NCI-H1092 (cell line): Measurements from ENCODE around the gene PRDM16.
A peak's percentile ranks its signal among the peaks of the same experiment; 100 is the strongest.

ENCODE experiments used
- DNase-seq: peaks from one replicate; lab custom pipeline; 2025; lab: John Stamatoyannopoulos, UW

The PRDM16 gene

DNA sequence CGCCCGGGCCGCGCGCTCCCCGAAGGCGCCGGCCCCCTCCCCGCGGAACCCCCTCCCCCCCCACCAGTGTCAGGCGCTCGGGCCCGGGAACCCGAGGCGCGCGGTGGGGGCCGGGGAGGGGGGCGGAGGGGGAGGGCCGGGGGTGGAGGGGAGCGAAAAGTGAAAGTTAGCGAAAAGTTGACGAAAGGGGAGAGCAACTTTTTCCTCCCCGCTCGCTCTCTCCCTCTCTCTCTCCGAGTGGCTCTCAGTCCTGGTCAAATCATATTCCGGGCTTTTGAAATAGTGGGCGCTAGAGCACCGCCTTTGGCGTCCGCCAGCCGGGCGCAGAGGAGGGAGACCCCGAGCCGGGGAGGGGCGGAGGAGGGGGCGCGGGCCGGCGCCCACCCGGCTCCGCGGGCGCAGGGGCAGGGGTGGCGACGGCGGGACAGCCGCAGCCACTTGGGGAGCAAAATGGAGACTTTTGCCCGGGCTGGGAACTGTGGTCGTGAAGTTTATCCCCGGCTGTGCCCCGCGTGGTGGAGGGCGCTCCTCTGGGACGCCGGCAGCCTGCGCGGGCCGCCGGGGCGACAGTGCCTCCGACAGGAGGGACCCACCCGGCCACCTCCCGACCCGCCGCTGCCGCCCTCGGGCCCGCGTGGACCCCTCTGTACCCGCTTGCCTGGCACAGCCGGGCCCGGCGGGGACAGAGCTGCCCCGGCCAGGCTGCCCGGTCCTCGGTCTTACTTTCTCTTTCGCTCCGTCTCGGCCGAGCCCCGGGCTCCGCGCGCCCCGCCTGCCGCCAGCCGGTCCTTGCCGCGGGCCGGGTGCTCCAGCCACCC lies 697 bp downstream of the PRDM16 start:
- peak; percentile 34 for DNase-seq

DNA sequence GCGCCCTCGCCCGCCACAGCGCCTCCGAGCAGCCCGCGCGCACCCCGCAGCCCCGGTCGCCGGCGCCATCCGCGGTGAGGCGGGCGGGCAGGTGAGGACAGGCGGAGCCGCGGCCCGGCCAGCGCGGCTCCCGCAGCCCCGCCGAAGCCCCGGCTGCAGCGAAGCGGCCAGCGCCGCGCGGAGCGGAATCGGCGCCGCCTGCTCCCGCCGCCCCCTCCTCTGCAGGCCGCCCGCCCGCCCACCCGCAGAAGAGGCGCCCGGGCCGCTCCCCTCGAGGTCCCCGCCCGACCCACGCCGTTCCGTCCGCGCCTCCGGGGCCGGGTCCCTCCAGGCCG lies 1.3 kb downstream of the PRDM16 start:
- no peak for DNase-seq

DNA sequence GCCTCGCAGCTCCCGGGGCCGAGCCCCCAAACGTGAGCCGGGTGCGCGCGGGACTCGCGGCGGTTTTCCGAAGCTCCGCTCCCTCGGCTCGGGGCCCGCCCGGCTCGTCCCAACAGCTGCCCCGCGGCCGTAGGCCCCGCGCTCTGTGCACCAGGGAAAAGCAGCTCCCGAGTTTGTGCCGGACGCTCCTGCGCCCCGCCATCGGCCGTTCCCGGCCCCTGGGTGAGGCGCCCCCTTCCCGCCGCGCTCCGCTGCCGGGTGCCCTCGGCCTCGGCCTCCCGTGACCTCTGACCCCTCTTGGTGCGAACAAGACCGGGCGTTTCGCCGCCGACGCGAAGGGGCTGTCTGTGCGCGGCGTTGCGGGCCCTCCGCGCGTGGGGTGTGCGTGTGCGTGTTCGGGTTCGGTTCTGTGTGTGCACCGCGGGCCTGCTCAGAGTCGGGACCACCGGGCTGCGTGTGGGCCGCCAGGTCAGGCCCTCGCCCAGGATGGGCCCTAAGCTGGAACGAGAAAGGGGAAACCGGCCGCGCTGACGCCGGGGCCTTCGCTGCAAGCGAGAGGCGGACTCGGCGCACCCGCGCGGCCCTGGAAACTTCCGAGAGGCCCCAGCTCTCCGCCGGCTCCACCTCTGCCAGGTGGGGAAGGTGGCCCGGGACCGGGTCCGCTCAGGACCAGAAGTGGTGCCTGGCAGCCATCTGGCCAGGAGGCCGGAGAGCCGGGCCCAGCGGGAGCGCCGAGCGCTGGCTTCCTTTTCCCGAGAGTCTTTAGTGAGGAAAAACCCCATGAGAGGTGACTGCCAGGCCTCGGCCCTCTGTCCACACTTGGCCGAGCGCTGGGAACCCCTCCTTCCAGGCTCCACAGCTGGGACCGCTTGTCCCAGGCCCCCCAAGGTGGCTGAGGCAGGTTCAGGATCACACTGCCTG lies 1.9 kb downstream of the PRDM16 start:
- no peak for DNase-seq

DNA sequence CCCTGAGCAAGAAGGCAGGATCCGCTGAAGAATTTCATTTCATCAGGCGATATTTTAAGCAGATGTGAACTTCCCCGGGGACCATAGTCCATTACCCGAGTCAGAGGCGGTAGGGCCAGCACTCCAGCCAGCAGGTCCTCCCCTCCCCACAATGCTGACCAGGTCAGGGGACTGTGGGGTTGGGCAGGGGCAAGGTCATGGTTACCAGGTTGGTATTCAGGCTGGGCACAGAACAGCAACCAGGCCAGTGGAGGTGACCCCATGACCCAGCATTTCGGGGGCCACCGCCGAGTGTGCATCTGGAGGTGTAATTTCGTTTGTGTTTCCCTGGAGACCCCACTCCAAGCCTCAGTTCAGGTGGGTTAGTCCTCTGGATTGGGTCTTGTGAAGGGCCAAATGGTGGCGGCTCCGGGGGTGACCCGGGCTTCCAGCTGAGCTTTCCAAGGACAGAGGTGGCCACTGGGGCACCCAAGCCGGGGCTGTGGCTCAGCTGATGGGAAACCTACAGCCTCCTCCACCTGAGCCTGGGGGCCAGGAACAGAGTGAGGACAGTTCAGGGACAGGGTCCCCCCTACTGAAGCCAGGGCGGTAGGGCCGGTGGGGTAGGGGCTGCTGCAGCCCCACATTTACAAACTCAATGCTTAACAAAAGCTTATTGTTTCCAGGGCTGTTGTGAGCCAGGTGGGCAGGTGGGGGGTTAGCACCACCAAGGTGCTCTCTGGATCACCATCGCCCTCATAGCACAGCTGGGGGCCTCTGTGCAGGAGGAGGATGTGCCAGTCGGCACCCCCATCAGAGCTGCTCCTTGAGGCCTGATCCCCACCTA lies 2.8 kb downstream of the PRDM16 start:
- no peak for DNase-seq

DNA sequence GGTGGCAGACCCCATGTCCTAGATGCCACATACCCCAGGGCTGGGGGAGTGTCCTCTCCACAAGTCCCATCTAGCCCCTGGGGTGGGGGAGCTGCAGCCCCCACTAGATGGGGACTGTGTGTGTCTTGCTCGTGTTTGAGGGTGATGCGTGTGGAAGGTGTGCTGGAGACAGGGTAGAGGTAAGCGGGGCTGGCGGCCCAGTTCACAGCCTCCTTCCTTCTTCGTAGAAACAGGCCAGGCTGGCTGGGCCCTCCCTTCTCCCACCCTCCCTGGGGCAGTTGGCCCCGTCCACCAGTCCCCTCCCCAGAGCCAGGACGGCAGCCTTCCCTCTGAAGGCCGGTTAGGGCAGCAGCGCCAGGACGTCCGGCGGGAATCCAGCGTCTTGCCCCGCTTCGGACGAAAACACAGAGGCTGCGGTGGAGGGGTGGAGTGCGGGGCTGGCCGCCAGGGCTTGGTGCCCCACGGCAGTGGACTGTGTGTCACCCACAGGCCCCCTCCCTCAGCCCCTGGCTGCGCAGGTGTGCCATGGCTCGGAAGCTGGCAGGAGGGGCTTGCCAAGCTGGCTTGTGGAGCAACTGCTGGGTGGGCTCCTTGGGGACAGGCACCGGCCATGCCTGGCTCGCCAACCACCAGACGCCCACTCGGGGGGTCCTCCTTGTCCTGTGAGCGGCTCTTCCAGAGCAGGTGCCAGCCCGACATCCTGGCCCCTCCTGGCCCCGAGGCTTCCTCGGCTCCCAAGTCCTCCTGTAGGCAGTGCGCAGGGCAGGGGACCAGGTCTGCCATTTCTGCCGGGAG lies 3.6 kb downstream of the PRDM16 start:
- DNase-seq = no peak

DNA sequence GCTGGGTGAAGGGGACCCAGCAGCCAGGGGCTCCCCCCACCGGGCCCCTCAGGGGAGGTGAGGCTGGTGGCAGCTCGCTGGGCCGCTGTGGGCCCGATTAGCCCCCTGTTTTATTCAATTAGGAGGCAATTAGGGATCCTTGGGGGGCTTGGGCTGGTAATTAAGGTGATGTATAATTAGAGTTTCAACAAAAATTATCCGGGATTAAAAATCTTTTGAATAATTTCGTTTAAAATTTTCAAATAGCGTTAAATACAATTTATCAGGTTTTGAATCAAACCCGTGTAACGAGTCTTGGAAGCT lies 4.1 kb downstream of the PRDM16 start:
- DNase-seq = no peak

DNA sequence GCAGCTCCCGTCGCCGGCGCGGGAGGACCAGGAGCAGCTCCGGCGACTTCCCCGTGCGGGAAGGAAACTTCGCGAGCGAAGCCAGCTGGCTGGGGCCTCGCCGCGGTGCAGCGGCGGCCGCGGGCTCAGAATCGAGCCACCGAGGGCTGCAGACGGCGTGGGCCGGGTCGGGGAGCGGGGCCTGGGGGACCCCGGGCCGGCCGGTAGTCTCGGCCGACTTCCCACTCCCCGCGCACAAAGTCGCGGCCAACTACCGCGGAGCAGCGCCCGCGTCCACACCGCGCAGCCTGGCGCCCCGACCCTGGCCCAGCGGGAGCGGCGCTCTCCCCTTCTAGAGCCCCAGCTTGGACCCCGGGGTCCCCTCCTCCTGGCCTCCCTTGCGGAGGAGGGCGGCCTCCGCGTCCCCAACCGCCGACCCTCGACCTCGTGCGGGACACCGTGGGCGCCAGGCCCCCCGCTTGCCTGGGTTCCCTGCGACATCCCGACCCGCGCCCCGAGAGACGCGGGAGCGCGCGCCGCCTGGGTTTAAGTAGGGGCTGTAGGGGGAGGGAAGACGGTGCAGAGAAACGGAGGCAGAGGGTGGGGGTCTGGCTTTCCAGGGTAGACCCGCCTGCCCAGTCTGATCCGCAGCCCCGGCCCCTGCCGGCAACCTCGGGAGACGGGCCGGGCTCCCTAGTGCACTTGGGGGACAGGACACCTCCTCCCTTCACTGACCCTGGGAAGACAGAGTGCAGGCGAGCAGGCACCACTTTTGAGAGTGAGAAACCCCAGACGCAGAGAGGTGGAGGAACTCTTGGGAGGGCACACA lies 4.7 kb downstream of the PRDM16 start:
- no peak for DNase-seq

DNA sequence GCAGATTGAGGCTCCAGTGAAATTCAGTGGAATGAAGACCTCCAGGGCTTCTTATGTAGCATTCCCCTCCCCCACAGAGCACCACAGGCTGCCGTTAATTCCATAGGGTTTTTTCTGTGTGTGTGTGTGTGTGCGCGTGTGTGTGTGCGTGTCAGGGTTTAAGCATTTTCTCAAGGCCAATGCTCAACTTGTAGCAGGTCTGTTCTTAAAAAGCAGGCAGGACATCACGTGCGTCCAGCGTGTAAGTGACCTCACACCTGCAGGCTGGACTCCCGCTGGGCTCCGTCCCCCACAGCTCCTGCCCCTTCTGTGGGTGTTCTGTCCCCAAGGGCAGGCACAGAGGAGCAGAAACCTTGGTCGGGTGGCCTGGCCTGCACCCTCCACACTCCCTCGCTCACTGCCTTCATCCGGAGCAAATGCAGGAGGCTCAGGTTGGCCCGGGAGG lies 5.3 kb downstream of the PRDM16 start:
- DNase-seq = no peak

DNA sequence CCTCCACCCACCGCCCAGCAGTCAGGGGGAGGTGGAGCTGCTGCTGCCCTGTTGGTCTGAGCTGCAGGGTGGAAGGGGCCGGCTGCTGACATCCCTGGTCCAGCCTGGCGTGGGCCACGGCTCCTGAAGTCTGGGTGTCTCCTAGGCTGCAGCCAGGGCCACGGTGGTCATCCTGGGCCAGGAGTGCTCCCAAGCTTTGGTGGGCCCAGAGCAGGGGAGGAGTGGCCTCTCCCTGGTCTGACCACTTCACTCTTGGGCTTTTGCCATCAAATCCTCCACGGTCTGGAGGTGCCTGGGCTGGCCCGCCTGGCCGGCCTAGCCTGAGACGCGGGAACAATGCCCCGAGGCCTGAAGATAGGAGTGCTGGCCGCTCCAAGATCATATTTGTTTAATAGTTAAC lies 5.8 kb downstream of the PRDM16 start:
- DNase-seq = no peak

DNA sequence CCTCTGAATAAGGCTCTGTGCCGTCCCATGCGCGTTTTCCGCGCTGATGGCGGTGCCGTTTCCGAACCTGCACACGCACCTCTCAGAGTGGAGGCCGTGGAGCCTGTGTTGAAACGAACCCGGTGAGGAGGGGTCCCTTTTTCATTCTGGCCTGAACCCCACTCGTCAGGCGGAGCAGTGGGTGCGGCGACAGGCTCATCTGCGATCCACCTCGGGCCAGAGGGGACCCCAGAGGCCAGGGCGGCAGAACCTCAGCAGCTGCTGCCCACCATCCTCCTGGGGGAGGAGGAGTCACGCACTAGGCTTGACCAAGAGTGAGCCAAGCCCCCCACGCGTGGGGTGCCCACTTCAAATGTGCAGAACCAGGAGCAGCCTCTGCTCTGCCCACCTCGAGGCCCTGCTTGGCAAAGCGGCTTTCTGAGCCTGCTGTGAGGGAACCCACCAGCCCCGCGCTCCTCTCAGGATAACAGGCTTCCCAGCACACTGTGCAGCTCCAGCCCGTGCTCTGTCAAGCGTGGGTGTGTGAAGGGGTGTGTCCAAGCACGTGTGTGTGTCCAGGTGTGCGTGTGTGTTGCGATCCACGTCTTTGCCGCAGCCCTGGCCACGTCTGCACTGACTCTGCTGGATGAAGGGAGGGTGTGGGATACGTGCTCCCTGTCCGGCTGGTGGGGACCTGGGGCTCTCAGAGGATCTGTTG lies 6.8 kb downstream of the PRDM16 start:
- no peak for DNase-seq

DNA sequence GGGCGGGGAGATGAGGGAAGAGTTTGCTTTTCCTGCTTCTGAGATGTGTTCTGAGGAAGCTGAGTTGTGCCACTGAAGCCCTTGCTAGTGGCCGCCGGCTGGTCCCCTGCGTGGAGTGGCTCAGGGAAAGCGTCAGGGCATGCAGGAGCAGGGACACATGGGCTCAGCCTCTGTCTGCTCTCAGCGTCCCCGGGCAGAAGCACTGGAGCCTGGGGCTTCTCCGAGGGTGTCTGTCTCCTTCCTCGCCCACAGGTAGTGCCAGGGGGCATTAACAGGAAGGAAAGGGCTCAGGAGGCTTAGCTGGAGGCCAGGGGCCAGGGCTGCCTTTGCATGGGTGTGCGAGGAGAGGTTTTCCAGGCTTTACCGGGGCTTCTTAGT lies 7.3 kb downstream of the PRDM16 start:
- DNase-seq = no peak

DNA sequence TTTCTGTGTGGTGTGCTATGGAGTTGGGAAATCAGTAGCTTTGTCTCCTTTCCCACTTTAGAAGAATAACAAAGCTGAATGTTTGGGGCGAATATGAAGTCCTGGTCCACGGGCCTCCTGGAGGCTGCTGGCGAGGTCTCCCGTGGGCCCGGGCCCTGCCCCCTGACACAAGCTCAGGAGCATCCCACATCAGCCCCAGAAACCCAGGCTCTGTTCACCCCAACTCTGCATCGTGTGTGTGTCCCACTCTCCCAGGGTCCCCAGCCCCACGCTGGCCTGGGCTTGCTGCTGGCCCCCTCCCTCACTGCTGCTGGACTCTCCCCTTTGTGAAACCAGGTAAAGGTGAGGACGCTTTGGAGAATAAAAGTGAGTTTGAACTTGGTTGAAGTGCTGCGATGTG lies 8.1 kb downstream of the PRDM16 start:
- DNase-seq = no peak

DNA sequence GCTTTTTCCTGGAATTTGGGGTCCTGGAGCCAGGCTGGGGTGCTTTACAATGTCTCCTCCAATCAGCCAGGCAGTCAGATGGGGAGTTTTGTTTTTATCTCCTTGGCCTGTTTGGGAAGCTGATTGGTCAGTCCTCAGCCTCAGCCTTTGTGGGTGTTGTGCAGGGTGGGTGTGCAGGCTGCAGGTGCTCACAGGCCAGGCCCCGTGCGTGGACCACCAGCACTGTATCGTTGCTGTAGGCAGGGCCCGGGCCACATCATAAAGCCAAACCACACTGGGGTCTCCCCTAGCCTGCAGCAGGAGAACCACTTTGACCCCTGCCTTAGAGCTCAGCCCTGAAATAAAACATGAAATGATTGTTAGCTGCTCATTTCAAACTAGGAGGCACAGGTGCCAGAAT lies 8.6 kb downstream of the PRDM16 start:
- no peak for DNase-seq

DNA sequence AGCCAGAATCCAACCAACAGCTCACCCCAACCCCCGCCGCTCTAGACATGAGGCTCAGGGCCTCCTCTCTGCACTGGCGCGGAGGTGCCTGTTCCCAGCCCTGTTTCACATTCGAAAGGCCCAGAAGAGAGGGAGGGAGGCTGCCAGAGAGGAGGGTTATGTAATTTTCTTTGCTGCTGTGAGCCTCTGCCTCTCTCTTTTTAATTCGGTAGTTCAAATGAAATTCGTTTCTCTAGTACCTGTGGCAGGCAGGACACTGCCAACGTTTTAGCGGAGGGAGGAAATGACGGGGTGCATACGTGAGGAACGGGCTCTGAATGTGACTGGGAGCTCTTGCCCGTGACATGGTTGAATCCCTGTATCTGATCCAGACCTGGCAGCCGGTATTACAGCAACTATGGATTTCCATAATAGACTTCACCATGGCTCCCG lies 9.4 kb downstream of the PRDM16 start:
- DNase-seq = no peak

DNA sequence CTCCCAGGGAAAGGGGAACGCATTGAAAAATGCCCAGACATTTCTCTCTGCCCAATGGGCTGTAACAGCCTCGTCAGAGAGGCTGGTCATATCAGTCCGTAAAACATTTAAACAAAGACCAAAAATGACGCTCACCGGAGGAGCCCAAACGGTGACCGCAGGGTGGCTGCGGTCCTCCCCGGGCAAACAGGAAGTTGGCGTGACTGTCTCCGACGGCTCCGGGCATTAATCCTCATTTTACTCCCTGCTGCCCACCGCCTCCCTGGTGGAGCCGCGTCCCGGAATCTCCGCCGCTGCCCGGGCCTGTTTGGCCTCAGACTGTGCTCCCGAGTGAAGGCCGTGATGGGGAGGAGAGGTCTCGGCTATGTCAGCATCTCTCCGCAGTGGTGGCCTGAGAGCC lies 9.9 kb downstream of the PRDM16 start:
- no peak for DNase-seq

DNA sequence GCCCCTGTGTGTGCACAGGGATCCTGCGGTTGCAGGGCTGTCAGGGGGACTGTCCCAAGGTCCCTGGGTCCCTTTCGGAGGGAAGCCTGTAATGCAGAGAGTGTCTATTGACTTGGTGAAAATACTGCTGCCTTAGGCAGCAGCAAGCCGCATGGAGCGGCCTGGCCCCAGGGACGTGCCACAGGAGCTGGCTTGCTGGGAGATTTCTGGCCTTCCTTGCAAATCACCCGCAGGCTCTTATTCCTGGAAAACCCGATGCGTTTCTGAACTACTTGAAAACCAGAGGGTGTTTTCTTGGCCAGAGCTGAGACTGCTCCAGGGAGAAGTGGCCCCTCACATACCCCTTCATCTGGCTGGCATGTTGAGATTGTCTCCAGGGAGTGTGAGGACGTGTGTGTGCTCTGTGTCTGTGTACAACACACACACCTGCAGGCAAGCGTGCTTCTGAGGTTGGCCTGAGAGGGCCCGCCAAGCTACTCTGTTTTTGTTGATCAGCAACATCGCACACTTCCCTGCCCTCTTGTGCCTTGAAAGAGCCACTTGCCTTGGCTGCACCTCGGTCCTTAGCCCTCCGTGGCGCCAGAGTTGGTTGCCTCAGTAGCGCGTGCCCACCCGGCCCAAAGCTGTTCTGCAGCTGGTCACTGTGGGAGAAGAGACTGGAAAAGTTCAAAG lies 10.5 kb downstream of the PRDM16 start:
- no peak for DNase-seq

DNA sequence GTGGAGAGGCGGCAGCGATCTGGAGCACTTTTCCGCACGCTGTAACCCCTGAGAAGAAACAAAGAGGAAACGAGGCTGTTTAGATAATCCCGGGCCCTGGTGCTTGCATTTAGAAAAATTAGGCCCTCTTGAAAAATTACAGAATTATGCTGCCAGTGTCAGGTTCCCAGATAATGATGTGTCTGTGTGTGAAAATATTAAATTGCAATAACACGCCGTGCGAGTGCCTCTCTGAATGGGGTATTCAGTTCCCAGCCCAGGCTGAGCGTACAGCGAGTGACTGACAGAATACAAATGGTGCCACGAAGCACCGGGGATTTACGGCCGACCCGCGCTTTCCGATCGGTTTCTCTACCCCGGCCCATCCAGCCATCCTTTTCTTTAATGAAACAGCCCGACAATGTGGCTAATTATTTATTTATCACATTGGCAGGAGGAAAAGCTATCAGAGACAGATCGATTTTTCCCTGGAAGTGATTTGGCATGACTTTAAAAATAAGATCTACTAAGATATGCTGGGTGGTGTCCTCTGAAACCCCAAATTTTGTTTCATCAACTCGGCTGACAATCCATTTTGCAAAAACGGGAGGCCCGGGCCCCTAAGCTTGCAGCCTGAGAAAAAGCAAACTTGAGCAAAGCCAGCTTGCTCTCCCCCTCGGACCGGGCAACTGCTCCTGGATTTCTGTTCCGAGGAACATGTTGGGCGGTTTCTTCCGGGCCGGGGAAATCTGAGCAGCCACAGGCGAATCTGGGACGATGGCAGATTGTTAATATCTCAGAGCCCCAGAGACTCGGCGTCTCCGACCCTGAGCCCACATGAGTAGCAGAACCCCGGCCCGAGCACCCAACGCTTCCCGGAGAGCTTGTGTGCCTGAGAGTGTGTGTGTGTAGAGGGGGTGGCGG lies 11.3 kb downstream of the PRDM16 start:
- DNase-seq = no peak

DNA sequence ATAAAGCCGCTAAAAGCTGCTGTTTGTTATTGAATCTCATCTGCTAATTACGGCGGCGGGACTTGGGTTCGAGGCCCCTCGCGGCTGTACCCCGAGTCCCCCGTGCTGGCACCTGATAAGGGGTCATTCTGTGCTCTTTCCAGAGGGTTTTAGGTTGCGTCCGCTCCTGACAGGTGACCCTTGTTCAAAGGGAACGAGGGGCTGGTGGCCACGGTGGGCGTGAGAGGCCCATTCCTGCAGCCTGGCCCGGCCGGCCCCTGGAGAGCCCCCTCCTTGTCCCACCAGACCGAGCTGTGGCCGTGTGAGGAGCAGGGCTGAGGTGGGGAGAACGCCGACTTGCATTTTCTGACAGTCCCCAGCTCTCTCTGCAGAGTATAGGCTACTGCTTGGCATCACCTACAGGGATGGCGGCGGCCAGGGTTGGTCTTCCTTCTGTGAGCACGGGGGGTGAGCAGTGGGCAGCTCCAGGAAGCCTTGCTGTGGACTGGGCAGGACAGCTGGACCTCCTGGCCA lies 12.2 kb downstream of the PRDM16 start:
- DNase-seq = no peak
